Measurements from ENCODE around the gene LTF.
"Not testable (repeated sequence)": the region's sequence is repeated elsewhere in the genome, so short reads cannot be mapped to it uniquely, and the experiment has no call there.

The LTF gene

GRCh38 chr3:46388847-46389246, 75.9 kb downstream of the LTF start:
- DNase-seq: not testable (repeated sequence)

DNA sequence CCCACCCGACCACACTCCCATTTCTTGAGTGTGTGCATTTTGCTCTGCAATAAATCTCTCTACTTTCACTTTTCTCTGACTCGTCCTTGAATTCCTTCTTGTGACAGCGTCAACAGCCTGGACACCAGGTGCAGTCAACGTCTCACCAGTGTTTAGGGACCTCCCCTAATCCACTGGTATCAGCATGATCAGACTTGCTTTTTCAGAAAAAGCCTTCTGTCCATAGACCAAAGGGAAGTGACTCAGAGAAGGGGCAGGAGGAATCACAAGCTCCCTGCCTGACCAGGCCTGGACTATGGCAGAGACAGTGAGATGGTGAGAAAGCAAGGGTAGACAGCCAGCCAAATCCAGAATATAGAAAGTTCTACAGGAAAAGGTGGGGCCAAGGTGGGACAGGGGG, 78.5 kb downstream of the LTF start:
- no peak for DNase-seq

Measured in NCI-H1417 treated with DMSO at 0.1 percent for 48 hours (cell line).